ENCODE measurements around the gene GMPR2.

GRCh38 chr14:24234095-24235005 is 1.6 kb downstream of the GMPR2 start:
- TF ChIP-seq POLR2A (IDR thresholded peaks at IDR 0.05) (no peak), CTCF (IDR thresholded peaks at IDR 0.05) (no peak)
